WTC11 (cell line): ENCODE measurements around the gene NFILZ. TPM values are rescaled to one million over a fixed set of nuclear protein-coding genes. Genes with fewer than 3 reads are reported as not detected.

Experiments used
- ATAC-seq: fragments of 200-7000 bp; cut with Tn5 transposase; 2 replicates; pipeline ENCODE4 v1.10.0; 2021; ENCODE audit warnings: mild to moderate bottlenecking, moderate library complexity
- CTCF ChIA-PET: fragments of 300-600 bp; sonication (Branson Sonifier 250); formaldehyde crosslinking; loops from one replicate; lab custom pipeline; 2021; ENCODE audit warnings: antibody characterized with exemption; lab: Charles Lee
- POLR2A ChIA-PET: fragments of 350-600 bp; sonication (Branson Sonifier 250); formaldehyde crosslinking; loops from one replicate; lab custom pipeline; 2021; ENCODE audit warnings: antibody characterized with exemption; lab: Charles Lee
- DNase-seq: peaks from one replicate; pipeline ENCODE4 v3.0.0; 2021; ENCODE audit warnings: low spot score
- H3K27ac Mint-ChIP-seq: 2 replicates; pipeline ENCODE4 v1.8.0; 2021; ENCODE audit warnings: mixed read lengths
- H3K27me3 Mint-ChIP-seq: 2 replicates; pipeline ENCODE4 v1.8.0; 2021; ENCODE audit warnings: low read depth, mild to moderate bottlenecking, moderate library complexity, mixed read lengths
- H3K36me3 Mint-ChIP-seq: 2 replicates; pipeline ENCODE4 v1.8.0; 2021; ENCODE audit warnings: mixed read lengths
- H3K4me1 Mint-ChIP-seq: 2 replicates; pipeline ENCODE4 v1.8.0; 2022; ENCODE audit warnings: mixed read lengths
- H3K4me3 Mint-ChIP-seq: 2 replicates; pipeline ENCODE4 v1.8.0; 2021; ENCODE audit warnings: mild to moderate bottlenecking, moderate library complexity, mixed read lengths
- H3K9me3 Mint-ChIP-seq: 2 replicates; pipeline ENCODE4 v1.8.0; 2021; ENCODE audit warnings: mixed read lengths
- E2F5 ChIP-seq: sonication (generic); formaldehyde crosslinking; IDR thresholded peaks from 2 replicates; pipeline ENCODE4 v1.8.1; 2022; ENCODE audit warnings: mild to moderate bottlenecking, moderate library complexity, missing genetic modification reagents
- ETV6 ChIP-seq: sonication (generic); formaldehyde crosslinking; IDR thresholded peaks from 2 replicates; pipeline ENCODE4 v1.8.1; 2022; ENCODE audit warnings: mild to moderate bottlenecking, missing genetic modification reagents
- GRHL2 ChIP-seq: fragments of 250-450 bp; sonication (Bioruptor Pico); IDR thresholded peaks from 2 replicates; pipeline ENCODE4 v1.8.0; 2022; ENCODE audit warnings: mild to moderate bottlenecking, moderate library complexity; ENCODE audit not compliant: insufficient replicate concordance, severe bottlenecking
- GTF2I ChIP-seq: fragments of 250-450 bp; sonication (Bioruptor Pico); conservative IDR thresholded peaks from 2 replicates; pipeline ENCODE4 v1.4.0; 2021; ENCODE audit warnings: mild to moderate bottlenecking
- IRF2 ChIP-seq: sonication (generic); formaldehyde crosslinking; IDR thresholded peaks from 2 replicates; pipeline ENCODE4 v1.8.0; 2022; ENCODE audit warnings: low read depth, missing genetic modification reagents, borderline replicate concordance
- JAZF1 ChIP-seq: fragments of 250-450 bp; sonication (Bioruptor Pico); IDR thresholded peaks from 2 replicates; pipeline ENCODE4 v1.9.0; 2021; ENCODE audit warnings: moderate library complexity, mild to moderate bottlenecking, inconsistent platforms
- MXD4 ChIP-seq: fragments of 250-450 bp; sonication (Bioruptor Pico); IDR thresholded peaks from 2 replicates; pipeline ENCODE4 v1.8.0; 2021; ENCODE audit warnings: mild to moderate bottlenecking, moderate library complexity, borderline replicate concordance
- NR1H2 ChIP-seq: sonication (generic); formaldehyde crosslinking; IDR thresholded peaks from 2 replicates; pipeline ENCODE4 v1.9.0; 2021; ENCODE audit warnings: mild to moderate bottlenecking, moderate library complexity, missing genetic modification reagents
- NR3C1 ChIP-seq: sonication (generic); formaldehyde crosslinking; conservative IDR thresholded peaks from 2 replicates; pipeline ENCODE4 v1.8.1; 2023; ENCODE audit warnings: low read depth, mild to moderate bottlenecking, missing genetic modification reagents
- PRRX2 ChIP-seq: fragments of 250-450 bp; sonication (Bioruptor Pico); IDR thresholded peaks from 2 replicates; pipeline ENCODE4 v1.8.0; 2021; ENCODE audit warnings: mild to moderate bottlenecking
- SOX15 ChIP-seq: fragments of 250-450 bp; sonication (Bioruptor Pico); IDR thresholded peaks from 2 replicates; pipeline ENCODE4 v1.9.0; 2021; ENCODE audit warnings: mild to moderate bottlenecking
- SP1 ChIP-seq: sonication (generic); formaldehyde crosslinking; conservative IDR thresholded peaks from 2 replicates; pipeline ENCODE4 v1.8.1; 2022; ENCODE audit warnings: missing genetic modification reagents
- TEAD1 ChIP-seq: sonication (generic); formaldehyde crosslinking; IDR thresholded peaks from 2 replicates; pipeline ENCODE4 v1.8.0; 2022; ENCODE audit warnings: mild to moderate bottlenecking, missing genetic modification reagents
- TP53 ChIP-seq: sonication (generic); formaldehyde crosslinking; IDR thresholded peaks from 2 replicates; pipeline ENCODE4 v1.8.1; 2023; ENCODE audit warnings: mild to moderate bottlenecking, missing genetic modification reagents
- USF2 ChIP-seq: sonication (generic); formaldehyde crosslinking; IDR thresholded peaks from 2 replicates; pipeline ENCODE4 v1.8.1; 2023; ENCODE audit warnings: mild to moderate bottlenecking, missing genetic modification reagents, moderate library complexity
- ZBTB43 ChIP-seq: sonication (generic); formaldehyde crosslinking; IDR thresholded peaks from 2 replicates; pipeline ENCODE4 v1.8.1; 2023; ENCODE audit warnings: mild to moderate bottlenecking, missing genetic modification reagents
- ZNF121 ChIP-seq: sonication (generic); formaldehyde crosslinking; IDR thresholded peaks from 2 replicates; pipeline ENCODE4 v1.8.0; 2023; ENCODE audit warnings: missing genetic modification reagents
- ZNF138 ChIP-seq: sonication (generic); formaldehyde crosslinking; conservative IDR thresholded peaks from 2 replicates; pipeline ENCODE4 v1.8.1; 2022; ENCODE audit warnings: mild to moderate bottlenecking, moderate library complexity, missing genetic modification reagents
- ZNF263 ChIP-seq: sonication (generic); formaldehyde crosslinking; IDR thresholded peaks from 2 replicates; pipeline ENCODE4 v1.8.1; 2022; ENCODE audit warnings: low read depth, mild to moderate bottlenecking, moderate library complexity, missing genetic modification reagents
- total RNA-seq: library from RNA; stranded (reverse); gene quantifications from 3 replicates; pipeline ENCODE4 v1.2.3, GENCODE V29; 2021
- TF ChIP-seq, protein P1 (sequence below): sonication (generic); formaldehyde crosslinking; IDR thresholded peaks from 2 replicates; pipeline ENCODE4 v1.8.1; 2023; ENCODE audit warnings: mild to moderate bottlenecking, missing genetic modification reagents
- TF ChIP-seq, protein P2 (sequence below): sonication (generic); formaldehyde crosslinking; IDR thresholded peaks from 2 replicates; pipeline ENCODE4 v1.8.1; 2023; ENCODE audit warnings: mild to moderate bottlenecking, moderate library complexity, missing genetic modification reagents

NFILZ gene
- total RNA-seq, 1 experiment from 2014 or later: not detected

DNA sequence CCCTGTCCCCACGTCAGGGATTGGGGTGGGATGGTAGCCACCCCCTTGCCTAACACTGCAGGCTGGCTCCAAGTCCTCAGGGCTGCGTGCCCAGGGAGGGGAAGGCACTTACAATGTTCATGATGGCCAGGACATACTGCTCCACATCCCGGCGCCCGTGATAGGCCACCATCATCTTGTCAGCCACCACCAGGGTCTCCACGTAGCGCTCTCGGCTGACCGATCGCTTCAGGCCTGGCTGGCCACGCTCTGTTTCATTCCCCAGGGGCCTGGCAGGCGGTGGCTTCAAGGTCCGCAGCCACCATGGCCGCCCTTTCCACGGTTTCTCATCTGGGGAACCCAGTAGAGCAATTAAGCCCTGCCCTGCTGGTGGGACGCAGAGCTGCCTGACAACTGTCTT is 29.6 kb upstream of the NFILZ start:
- Mint-ChIP-seq H3K9me3 (no peaks in the 10 kb centered on the region), H3K27me3 (no peaks in the 10 kb centered on the region), H3K27ac (no peak overlapping the region), H3K36me3 (peaks cover 50% of the 10 kb centered on the region), H3K4me1 (no peaks in the 10 kb centered on the region), H3K4me3 (no peak overlapping the region)
- DNase-seq (no peak), ATAC-seq (no peak)
- no peak for TF ChIP-seq ZNF138
- TF ChIP-seq USF2 (CRISPR knock-in tag): no peak
- TF ChIP-seq ZNF121: no peak
- TF ChIP-seq MXD4 (CRISPR knock-in tag): no peak
- TF ChIP-seq NR3C1 (CRISPR knock-in tag): no peak
- no peak for TF ChIP-seq ETV6 (CRISPR knock-in tag)
- TF ChIP-seq, protein P1, sequence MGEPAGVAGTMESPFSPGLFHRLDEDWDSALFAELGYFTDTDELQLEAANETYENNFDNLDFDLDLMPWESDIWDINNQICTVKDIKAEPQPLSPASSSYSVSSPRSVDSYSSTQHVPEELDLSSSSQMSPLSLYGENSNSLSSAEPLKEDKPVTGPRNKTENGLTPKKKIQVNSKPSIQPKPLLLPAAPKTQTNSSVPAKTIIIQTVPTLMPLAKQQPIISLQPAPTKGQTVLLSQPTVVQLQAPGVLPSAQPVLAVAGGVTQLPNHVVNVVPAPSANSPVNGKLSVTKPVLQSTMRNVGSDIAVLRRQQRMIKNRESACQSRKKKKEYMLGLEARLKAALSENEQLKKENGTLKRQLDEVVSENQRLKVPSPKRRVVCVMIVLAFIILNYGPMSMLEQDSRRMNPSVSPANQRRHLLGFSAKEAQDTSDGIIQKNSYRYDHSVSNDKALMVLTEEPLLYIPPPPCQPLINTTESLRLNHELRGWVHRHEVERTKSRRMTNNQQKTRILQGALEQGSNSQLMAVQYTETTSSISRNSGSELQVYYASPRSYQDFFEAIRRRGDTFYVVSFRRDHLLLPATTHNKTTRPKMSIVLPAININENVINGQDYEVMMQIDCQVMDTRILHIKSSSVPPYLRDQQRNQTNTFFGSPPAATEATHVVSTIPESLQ (CRISPR knock-in tag): no peak
- no peak for TF ChIP-seq SP1 (CRISPR knock-in tag)
- no peak for TF ChIP-seq ZBTB43 (CRISPR knock-in tag)
- TF ChIP-seq IRF2 (CRISPR knock-in tag): no peak
- no peak for TF ChIP-seq TEAD1 (CRISPR knock-in tag)
- no peak for TF ChIP-seq ZNF263
- no peak for TF ChIP-seq PRRX2
- CTCF ChIA-PET: no interaction called here
- POLR2A ChIA-PET: no interaction called here

- Mint-ChIP-seq H3K9me3 (no peaks in the 10 kb centered on the region), H3K27me3 (no peaks in the 10 kb centered on the region), H3K36me3 (peaks cover 47% of the 10 kb centered on the region)
- TF ChIP-seq GTF2I (CRISPR knock-in tag) (no peak), NR1H2 (CRISPR knock-in tag) (no peak), ZNF121 (no peak), TP53 (CRISPR knock-in tag) (no peak), JAZF1 (CRISPR knock-in tag) (no peak), E2F5 (CRISPR knock-in tag) (no peak), SOX15 (CRISPR knock-in tag) (no peak), GRHL2 (no peak), ZNF138 (no peak), TEAD1 (CRISPR knock-in tag) (no peak)
- TF ChIP-seq, protein P2, sequence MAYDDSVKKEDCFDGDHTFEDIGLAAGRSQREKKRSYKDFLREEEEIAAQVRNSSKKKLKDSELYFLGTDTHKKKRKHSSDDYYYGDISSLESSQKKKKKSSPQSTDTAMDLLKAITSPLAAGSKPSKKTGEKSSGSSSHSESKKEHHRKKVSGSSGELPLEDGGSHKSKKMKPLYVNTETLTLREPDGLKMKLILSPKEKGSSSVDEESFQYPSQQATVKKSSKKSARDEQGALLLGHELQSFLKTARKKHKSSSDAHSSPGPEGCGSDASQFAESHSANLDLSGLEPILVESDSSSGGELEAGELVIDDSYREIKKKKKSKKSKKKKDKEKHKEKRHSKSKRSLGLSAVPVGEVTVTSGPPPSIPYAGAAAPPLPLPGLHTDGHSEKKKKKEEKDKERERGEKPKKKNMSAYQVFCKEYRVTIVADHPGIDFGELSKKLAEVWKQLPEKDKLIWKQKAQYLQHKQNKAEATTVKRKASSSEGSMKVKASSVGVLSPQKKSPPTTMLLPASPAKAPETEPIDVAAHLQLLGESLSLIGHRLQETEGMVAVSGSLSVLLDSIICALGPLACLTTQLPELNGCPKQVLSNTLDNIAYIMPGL (CRISPR knock-in tag): no peak
- TF ChIP-seq, all 79 proteins: peak for 0
- Mint-ChIP-seq H3K27ac (peak overlapping the region; percentile 54; the same call in 1 of the 2 replicates), H3K4me3 (no peak overlapping the region), H3K4me1 (peaks cover 3% of the 10 kb centered on the region; the same call in 1 of the 2 replicates)
- DNase-seq (no peak), ATAC-seq (no peak)
- CTCF ChIA-PET: no interaction called here
- POLR2A ChIA-PET: interaction anchor here (0.7 kb wide), 1 partner anchor 35 kb away, joined by 5 read pairs; no protein-coding TSS in a partner anchor
Measured at GRCh38 chr19:8601796-8602195, 28.6 kb upstream of the NFILZ start.
